GM12873 (cell line): ENCODE results near the gene PACS1.

ENCODE experiments used
- CTCF ChIP-seq: IDR thresholded peaks from 2 replicates; pipeline ENCODE4 v1.5.1; 2012; ENCODE audit warnings: low read depth, mild to moderate bottlenecking, moderate library complexity, low read length, control low read depth; ENCODE audit not compliant: insufficient read depth; ENCODE audit errors: missing control alignments

The PACS1 gene

GRCh38 chr11:66082946-66083698, 13.1 kb downstream of the PACS1 start:
- no peak for TF ChIP-seq CTCF

DNA sequence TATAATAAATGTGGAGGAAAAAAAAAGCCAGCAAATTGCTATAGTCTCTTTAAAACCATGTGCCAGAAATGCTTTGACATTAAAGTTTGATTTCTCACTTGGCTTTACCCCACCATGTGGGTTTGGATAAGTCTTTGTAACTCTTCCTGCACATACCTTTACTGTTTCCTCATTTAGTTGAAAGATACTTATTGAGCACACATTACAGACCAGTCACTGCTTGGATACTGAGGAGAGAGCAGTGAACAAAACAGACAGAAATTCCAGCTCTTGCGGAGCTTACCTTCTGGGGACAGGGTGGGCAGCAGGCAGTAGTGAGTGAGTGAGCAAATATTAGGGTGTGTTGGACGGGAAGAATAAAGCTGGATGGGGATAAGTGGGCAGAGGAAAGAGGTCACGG, 13.7 kb downstream of the PACS1 start:
- TF ChIP-seq CTCF: no peak

DNA sequence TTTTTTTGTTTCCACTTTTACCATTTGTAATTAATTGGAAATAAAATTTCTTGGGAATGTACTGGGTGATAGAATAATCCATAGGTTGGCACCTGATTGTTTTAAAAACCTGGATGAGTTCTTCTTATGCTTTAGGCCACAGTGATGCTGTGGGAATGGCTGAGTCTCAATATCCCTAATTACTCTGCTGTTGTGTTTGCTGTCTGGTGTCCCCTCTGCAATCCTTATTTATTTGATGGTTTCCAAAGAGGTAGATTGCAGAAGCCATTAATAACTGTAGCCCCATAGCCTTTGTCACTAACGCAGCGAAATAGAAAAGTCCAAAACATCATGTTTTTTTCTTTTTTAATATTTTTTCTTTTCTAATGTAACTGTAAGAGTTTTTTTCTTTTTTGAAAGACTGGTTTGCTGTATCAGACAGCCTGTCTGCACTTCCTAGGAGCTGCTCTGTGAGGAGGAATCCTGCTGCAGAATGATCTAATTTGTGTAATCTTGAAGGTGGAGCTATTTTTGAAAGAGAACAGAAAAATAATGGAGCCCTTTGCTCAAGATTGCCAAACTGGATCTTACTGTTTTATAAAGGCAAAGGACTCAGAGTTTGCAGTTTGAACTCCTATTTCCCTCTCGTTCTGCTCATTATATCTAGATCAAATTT, 14.9 kb downstream of the PACS1 start:
- TF ChIP-seq CTCF: no peak

DNA sequence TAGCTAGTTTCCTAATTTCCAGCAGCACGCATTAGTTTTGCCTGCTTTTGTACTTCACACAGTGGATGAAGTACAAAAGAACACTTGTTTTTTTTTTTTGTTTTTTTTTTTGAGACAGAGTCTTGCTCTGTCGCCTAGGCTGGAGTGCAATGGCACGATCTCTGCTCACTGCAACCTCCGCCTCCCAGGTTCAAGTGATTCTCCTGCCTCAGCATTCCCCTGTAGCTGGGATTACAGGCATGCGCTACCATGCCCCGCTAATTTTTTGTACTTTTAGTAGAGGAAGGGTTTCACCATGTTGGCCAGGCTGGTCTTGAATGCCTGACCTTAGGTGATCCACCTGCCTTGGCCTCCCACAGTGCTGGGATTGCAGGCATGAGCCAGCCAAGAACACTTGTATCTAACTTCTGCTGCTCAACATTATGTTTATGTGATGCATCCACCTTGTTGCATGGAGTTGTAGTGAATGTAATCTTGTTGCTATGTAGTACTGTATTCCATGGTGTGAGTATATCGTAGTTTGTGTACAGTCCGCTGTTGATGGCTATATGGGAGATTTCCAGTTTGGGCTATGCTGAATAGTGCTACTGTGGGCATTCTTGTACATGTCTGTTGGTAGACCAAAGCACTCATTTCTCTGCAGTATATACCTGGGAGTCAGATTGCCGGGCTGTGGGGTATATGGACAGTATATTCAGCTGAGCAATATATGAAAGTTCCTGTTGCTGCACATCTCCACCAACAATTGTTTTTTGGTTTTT, 17.3 kb downstream of the PACS1 start:
- no peak for TF ChIP-seq CTCF

- TF ChIP-seq CTCF: no peak
These were observed 19.0 kb downstream of the PACS1 start for GRCh38 chr11:66089067-66089466.

DNA sequence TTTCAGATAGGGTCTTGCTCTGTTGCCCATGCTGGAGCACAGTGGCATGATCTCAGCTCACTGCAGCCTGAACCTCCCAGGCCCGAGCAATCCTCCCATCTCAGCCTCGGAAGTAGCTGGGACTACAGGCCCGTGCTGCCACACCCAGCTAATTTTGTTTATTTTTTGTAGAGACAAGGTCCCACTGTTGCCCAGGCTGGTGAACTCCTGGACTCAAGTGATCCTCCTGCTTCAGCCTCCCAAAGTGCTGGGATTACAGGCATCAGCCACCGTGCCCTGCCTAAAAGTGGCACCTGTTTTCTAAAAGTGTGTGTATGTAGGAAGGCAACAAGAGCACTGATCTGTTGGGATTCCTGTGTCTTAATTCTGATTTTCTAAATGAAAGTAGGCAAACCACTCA, 20.2 kb downstream of the PACS1 start:
- TF ChIP-seq CTCF: no peak
